Measurements from ENCODE around the gene NOTCH2.

DNA sequence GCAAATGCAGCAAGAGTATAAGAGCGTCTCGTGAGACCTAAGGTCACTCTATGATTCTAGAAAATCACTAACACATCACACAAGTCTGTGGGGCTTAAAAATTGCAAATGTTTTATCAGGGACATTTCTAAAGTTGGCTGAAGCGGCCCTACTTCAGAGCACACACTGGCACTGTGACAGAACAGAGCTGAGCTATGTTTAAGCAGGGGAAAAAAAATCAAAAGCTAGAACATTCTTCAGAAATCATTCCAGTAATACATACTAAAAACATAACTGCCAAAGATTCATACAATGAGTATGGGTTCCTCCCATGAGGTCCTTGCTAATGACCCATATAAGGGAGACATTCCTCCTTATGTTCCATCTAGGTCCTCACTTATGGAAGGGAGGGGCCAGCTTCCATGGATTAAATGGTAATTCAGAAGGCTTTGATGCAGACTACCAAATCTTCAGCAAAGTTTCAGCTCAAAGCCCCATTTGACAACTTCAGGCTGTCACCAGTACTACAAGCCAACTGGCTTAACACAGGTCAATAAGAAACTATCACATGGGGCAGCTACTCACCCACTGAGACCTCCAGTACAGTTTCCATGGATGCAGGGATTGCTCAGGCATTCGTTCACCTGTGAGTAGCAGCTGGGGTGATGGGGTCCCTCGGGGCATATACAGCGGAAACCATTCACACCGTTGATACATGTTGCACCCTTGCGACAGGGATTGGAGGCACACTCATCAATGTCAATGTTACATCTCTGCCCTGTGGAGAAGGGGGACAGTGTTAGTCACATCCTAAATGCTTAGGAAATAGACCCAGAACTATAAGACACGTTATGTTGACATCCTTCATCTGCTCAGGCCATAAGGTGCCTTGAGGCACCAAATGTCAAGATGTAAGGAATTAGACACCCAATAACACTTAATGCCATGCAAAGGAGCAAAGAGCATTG, 114.7 kb downstream of the NOTCH2 start:
- TF ChIP-seq, protein P1, sequence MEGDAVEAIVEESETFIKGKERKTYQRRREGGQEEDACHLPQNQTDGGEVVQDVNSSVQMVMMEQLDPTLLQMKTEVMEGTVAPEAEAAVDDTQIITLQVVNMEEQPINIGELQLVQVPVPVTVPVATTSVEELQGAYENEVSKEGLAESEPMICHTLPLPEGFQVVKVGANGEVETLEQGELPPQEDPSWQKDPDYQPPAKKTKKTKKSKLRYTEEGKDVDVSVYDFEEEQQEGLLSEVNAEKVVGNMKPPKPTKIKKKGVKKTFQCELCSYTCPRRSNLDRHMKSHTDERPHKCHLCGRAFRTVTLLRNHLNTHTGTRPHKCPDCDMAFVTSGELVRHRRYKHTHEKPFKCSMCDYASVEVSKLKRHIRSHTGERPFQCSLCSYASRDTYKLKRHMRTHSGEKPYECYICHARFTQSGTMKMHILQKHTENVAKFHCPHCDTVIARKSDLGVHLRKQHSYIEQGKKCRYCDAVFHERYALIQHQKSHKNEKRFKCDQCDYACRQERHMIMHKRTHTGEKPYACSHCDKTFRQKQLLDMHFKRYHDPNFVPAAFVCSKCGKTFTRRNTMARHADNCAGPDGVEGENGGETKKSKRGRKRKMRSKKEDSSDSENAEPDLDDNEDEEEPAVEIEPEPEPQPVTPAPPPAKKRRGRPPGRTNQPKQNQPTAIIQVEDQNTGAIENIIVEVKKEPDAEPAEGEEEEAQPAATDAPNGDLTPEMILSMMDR (IDR thresholded peaks at IDR 0.05; ENCODE audit: low read depth, low read length, missing input control), result no peak
- no peak for TF ChIP-seq HNF4G (IDR thresholded peaks at IDR 0.05)
- TF ChIP-seq, protein P2, sequence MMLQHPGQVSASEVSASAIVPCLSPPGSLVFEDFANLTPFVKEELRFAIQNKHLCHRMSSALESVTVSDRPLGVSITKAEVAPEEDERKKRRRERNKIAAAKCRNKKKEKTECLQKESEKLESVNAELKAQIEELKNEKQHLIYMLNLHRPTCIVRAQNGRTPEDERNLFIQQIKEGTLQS (IDR thresholded peaks at IDR 0.05), result no peak
